ENCODE results near the gene SLC34A1.
"Not testable (repeated sequence)": the region's sequence is repeated elsewhere in the genome, so short reads cannot be mapped to it uniquely, and the experiment has no call there.

SLC34A1 gene

DNA sequence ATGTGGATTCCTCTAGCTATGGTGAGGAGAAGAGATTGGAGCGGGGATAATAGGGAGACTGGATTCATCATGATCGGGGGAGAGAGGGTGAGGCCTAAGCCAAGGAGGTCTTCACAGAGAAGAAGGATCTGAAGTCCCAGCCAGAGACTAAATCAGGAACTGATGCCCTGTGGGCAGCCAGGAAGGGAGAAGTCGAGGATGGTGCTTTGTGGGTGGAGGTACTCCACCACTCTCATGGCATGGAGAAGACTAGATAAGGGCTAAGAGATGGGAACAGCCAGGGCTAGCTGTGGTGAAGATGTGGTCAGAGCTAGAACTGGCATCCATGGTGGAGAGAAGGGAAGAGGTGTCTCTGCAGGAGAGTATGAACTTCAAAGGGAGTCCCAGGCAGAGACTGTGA is 29.5 kb upstream of the SLC34A1 start:
- in situ Hi-C loops (cut with HindIII; ENCODE audit: low sequenced_read_pairs), result no loop called here

GRCh38 chr5:177355162-177355867 is 28.9 kb upstream of the SLC34A1 start:
- in situ Hi-C loops (cut with HindIII; ENCODE audit: low sequenced_read_pairs), result no loop called here

GRCh38 chr5:177355868-177356168 is 28.4 kb upstream of the SLC34A1 start:
- in situ Hi-C loops (cut with HindIII; ENCODE audit: low sequenced_read_pairs), result no loop called here

DNA sequence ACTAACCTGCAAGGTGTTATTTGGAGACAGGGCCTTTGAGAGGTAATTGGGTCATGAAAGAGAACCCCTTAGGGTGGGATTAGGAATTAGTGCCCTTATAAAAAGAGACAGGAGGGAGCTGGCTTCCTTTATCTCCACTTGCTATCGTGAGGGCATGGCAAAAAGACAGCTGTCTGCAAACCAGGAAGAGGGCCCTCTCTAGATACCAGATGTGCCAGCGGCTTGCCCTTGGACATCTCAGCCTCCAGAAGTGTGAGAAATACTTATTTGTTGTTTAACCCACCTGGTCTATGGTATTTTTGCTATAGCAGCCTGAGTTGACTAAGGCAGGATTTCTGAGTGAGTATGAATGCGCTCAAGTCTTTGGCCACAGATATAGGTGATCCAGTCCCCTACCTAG is 27.5 kb upstream of the SLC34A1 start:
- in situ Hi-C loops (cut with HindIII; ENCODE audit: low sequenced_read_pairs), result no loop called here

DNA sequence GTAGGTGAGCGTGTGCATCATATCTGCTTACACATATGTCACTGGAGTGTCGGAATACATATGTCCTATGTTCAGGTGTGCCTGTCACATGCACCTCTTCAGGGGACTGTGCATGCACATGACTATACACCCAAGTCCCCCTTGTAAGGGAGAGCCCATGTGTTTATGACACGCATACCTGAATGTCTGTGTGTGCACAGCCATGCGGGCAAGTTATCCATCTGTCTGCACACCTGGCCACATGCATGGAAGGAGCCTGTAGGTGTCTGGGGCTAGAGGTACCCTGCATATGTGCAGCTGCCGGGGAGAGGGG is 27.1 kb upstream of the SLC34A1 start:
- in situ Hi-C loops (cut with HindIII; ENCODE audit: low sequenced_read_pairs), result no loop called here

- in situ Hi-C loops (cut with HindIII; ENCODE audit: low sequenced_read_pairs), result no loop called here
These were observed 26.5 kb upstream of the SLC34A1 start, which contains the start of gene RGS14 for GRCh38 chr5:177357459-177358351. Gene RGS14 (plus strand): TSS chr5:177357924. CDS start chr5:177358025, 101 bp downstream.

- in situ Hi-C loops (cut with HindIII; ENCODE audit: low sequenced_read_pairs), result no loop called here
These were observed 25.8 kb upstream of the SLC34A1 start for GRCh38 chr5:177358370-177358819.

DNA sequence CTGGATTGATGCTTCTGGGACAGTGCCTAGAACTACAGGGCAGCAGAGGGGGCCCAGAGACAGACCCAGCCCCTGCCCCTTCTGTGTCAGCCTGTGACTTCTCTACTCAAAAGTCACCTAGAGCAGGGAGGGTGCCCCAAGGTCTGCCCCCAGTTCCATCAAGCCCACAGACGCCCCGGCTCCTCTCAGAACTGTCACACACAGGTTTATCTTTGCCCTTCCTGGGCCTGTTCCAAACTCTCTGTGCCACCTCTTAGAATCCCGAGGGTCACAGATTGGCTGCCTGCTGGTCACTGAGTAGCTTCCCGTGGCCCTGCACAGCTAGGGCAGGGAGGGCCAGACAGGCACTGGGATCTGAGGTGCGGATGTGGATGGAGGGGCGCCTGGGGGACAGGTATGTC is 24.8 kb upstream of the SLC34A1 start:
- in situ Hi-C loops (cut with HindIII; ENCODE audit: low sequenced_read_pairs), result no loop called here

- in situ Hi-C loops (cut with HindIII; ENCODE audit: low sequenced_read_pairs), result no loop called here
These were observed 24.4 kb upstream of the SLC34A1 start for GRCh38 chr5:177359860-177360259.

DNA sequence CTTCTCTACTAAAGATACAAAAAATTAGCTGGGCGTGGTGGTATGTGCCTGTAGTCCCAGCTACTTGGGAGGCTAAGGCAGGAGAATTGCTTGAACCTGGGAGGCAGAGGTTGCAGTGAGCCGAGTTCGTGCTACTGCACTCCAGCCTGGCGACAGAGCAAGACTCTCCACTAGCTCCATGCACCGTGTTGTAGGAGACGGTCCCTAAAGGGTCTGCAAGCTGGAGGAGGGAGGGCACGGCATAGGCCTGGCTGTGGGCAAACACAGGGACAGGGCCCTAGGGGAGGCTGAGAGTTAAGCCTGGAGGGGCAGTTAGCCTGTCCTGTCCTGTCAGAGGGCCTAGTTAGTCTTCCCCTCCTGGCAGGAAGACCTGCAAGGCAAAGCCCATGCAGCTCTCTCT is 23.5 kb upstream of the SLC34A1 start:
- in situ Hi-C loops (cut with HindIII; ENCODE audit: low sequenced_read_pairs), result not testable (repeated sequence)

DNA sequence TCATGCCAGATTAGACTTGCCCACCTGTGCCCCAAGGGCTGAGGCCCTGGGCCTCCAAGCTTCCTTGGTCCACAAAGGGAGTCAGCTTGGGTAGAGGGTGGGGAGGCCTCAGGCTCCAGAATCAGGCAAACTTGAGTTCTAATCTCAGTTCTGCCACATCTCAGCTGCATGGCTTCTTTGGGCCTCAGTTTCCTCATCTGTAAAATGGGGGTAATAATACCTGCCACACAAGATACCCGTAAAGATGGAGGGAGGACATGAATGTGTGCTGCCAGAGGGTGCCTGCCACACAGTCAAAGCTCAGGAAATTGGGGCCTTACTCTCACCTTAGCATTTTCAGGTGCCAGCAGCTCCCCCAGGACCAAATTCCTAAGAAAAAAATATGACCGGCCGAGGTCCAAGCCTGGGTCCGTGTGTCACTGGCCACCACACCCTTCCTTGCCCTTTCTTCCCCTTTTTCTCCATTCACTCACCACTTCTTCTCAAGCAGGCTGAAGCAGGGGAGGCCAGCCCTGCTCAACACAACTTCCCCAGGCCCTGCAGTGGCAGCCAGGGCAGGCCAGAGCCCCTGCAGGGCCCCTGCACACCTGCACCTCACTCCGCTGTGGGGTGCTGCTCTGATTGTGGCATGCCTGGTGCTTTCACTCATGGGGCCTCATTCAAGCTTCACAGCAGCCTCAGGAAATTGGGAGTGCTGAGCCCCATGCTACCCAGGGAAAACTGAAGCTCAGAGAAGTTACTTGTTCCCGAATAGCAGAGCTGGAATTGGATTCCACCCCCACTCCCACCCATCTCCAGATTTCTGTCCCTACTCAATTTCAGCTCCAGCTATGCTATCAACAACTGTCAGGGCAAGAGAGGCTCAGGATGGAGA is 22.6 kb upstream of the SLC34A1 start:
- in situ Hi-C loops (cut with HindIII; ENCODE audit: low sequenced_read_pairs), result no loop called here

- in situ Hi-C loops (cut with HindIII; ENCODE audit: low sequenced_read_pairs), result no loop called here
These were observed 22.0 kb upstream of the SLC34A1 start for GRCh38 chr5:177362292-177362609.

DNA sequence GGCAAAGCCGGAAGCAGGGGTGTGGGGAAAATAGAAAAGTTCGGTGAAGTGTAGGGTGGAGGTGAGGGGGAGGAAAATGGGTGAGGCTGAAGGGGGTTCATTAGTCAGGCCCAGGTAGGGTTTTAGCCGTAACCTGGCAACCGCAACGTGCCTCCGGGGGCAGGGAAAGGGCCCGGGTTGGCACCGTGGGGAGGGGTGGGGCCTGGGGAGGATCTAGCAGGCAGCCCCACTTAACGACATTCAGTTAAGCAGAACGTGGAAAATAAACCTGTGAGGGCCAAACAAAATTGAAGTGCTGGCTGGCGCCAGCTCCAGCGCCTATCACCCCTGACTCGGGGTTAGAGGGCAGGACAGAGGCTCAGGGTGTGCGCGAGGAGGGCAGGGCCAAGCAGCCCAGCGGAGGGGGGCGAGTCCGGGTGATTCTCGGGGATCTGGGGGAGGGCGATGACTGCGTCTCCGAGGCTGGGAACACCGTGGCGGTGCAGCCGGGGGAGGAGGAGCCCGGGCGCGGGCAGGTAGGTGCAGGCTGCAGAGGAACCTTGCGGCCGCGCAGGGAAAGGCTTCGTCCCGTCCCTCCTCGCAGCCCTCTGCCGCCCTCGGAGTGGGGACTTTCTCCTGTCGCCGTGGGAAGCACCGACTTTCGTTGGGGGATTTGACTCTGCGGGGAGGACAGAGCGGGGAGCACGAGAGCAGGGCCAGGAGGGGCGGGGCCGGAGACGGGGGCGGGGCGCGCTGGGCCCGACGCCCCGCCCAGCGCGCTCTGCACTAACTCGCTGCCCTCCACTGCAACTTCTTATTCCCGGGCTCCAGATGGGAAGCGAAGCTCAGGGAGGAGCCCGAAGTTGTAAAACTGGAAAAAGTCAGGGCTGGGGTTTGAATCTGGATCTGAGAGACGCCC is 21.4 kb upstream of the SLC34A1 start:
- in situ Hi-C loops (cut with HindIII; ENCODE audit: low sequenced_read_pairs), result no loop called here

DNA sequence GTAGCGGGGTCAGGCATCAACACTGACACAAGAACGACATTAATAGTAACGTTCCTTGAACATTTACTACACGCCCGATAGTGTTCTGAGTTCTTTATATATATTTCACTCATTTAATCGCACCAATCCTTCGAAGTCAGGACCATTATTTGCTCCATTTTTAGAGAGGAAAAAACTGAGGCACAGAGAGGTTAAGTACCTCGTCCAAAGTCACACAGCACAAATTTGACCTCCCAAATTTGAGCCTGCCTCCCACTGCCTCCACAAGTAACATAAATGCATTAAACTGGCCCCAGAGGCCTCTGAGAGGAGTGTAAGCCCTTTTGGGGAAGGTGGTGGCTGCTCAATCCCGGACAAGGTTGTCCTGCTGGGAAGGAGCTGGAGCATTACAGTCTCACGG is 20.7 kb upstream of the SLC34A1 start:
- in situ Hi-C loops (cut with HindIII; ENCODE audit: low sequenced_read_pairs), result no loop called here

DNA sequence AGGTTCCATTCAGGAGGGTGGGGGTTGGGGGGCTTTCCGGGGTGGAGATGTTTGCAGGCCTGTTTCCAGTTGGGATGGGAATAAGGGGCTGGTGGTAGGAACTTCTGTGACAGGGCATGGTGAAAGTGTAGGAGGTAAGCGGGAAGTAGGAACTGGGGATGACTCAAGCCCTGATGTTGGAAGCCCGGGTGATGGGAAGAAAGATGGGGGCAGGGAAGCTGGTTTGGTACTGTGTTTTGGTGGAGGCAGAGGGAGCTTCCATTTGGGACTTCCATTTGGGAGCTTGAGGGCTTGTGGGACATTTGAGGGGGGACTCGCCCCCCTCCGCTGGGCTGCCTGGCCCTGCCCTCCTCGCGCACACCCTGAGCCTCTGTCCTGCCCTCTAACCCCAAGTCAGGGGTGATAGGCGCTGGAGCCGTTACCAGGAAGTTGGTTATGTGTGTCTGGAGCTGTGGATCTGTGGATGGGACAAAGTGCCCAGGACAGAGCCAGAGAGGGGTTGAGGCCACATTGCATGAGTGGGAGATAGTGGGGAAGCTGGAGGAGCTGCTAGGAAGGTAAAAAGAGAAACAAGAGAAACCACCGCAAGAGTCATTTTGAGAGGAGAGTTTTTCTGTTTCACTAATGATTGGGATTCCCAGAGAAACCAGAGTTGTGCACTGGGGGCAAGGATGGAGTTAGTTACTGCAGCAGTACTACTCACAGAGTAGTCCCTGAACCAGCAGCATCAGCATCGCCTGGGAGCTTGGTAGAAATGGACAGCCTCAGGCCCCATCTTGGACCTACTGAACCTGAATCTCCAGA is 19.9 kb upstream of the SLC34A1 start:
- in situ Hi-C loops (cut with HindIII; ENCODE audit: low sequenced_read_pairs), result no loop called here

DNA sequence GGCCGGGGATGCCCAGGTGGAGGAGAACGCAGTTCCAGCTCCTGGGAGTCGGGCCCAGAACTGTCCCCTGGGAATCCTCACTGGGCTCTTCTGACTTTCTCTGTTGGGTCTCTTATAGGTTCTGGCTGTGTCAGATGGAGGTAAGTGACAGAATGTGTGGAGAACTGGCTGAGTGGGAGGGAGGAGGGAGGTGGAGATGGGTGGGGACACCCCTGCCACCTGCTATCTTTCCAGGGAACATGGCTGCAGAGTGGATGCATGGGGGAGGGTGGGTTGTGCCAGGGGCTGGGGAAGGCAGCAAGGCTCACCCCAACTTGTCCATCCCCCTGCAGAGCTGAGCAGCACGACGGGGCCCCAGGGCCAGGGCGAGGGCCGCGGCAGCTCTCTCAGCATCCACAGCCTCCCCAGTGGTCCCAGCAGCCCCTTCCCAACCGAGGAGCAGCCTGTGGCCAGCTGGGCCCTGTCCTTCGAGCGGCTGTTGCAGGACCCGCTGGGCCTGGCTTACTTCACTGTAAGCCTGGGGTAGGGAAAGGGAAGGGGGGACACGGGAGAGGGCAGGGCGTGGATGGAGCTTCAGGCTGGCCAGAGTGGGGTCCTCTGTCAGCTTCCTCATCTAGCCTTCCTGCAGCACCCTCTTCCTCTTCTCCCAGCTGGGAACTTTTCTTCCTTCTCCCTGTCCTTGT is 18.2 kb upstream of the SLC34A1 start:
- in situ Hi-C loops (cut with HindIII; ENCODE audit: low sequenced_read_pairs), result no loop called here

- in situ Hi-C loops (cut with HindIII; ENCODE audit: low sequenced_read_pairs), result no loop called here
These were observed 17.5 kb upstream of the SLC34A1 start for GRCh38 chr5:177366528-177367322.

DNA sequence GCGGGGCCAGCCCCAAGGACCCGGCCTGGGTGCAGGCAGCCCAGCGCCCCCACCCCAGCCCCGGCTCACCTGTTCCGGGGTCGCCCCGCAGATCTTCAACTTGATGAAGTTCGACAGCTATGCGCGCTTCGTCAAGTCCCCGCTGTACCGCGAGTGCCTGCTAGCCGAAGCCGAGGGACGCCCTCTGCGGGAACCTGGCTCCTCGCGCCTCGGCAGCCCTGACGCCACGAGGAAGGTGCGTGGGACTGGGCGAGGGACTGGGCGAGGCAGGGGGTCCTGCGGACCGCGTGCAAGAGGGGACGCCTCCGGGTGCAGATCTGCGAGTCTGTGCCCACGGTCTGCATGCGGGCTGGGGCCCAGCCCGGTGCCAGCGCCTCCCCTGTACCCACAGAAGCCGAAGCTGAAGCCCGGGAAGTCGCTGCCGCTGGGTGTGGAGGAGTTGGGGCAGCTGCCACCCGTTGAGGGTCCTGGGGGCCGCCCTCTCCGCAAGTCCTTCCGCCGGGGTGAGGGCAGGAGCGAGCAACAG is 16.8 kb upstream of the SLC34A1 start:
- in situ Hi-C loops (cut with HindIII; ENCODE audit: low sequenced_read_pairs), result no loop called here
